GM21619 (cell line): ENCODE results near the gene DNAH1.

ENCODE experiments used
- ATAC-seq: cut with Tn5 transposase; IDR thresholded peaks from one replicate; pipeline ENCODE4 v1.9.1; 2021; ENCODE audit not compliant: unreplicated experiment

Gene DNAH1

GRCh38 chr3:52431459-52432223, 115.5 kb downstream of the DNAH1 start:
- no peak for ATAC-seq

GRCh38 chr3:52432225-52432624, 116.1 kb downstream of the DNAH1 start:
- ATAC-seq: no peak

DNA sequence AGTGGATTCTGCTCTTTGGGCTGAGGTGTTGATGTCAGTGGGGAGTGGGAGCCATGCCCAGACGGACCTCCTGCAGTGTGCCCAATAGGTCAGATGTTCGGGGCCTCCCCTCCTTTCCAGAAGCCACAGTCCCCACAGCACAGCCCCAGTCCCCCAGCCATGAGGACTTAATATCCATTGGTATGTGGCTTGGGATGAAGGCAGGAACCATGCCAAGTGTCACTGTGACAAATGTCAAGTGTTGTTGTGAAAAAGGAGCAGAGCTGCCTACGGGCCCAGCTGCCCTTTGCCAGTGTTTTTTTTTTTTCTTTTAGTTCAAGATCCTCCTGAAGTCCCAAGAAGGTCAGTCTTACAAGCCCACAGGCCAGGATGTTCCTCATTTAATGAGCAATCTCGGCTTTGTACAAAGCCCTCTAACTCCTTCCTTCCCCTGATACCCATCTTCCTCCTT, 116.6 kb downstream of the DNAH1 start:
- ATAC-seq: no peak

DNA sequence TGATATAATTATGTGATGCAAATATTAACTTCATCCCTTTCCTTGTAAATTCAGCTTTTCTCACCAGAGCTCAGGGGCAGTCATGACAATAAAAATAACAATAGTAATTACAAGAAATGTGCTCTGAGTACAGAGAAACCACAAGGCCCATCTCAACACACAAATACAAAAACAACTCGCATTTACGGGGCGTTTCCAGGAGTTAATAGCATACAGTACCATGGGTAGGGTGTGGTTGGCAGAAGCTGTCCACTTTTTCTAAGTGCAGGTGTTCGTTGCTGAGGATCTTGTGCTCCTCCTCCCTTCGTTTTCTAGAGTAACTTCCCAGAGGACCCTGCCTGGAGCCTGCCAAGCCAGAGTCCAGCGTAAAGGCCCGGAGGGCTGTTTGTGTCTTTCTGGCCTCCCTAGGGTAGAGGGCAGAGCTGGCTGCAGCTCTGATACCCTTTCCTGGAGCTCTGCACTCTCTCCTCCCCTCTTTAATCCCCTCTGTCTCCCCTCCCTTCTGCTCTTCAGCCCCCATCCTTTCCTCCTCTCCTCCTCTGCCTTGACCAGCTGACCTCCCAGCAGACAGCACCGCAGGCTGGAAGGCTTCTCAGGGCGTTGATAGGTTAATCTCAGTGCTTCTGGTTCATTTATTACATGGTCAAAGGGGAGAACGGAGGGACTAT, 117.3 kb downstream of the DNAH1 start:
- ATAC-seq: no peak

DNA sequence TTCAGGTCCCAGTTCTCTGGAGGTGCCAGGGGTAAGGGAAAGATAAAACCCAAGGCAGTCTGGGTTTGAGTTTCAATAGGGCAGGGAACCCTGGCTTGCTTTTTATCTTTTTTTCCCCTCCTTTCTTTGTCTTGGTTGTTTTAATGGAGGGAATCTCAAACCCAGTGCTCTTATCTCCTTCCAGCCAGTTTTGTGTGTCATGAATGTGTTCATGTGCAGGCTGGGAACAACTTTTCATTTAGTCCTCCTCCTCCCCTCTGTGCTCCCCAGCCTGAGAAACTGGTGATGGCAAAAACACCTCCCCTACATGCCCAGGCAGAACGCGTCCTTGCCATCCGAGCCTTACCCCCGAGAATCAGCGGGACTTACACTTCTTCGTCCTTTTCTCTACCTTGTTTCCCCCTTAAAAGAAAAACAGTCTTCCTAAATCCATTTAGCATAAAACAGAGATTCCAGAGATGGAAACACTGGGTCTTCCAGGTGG, 117.9 kb downstream of the DNAH1 start:
- ATAC-seq: no peak

DNA sequence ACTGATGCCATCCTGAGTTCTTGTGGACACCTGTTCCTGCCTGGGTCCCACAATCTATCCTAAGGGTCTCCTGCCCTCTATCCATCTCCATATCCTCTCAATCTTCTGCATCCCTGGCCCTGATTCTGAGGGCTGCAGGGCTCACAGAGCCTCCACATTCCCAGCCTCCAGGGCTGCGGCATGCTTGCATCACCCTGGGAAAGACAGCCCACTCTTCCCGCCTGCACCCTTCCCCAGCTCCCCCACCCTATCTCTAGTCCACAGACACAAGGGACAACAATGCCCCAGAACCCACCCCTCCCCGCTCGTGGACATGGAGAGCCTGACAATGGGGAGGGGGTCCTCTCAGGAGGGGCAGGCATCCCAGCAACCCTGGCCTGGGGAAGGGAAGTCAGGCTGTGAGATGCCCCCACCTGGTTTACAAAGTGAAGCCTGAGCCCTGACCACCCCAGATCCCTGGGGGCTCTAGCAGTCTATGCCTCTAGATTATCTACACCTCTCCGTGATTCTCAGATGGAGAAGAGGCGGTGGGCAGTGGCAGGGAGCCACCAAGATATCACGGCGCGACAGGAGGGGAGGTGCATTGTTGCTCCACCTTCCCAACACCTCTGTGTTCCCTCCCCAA, 118.5 kb downstream of the DNAH1 start:
- no peak for ATAC-seq

- ATAC-seq: no peak
These were observed 119.4 kb downstream of the DNAH1 start for GRCh38 chr3:52435246-52436101.

DNA sequence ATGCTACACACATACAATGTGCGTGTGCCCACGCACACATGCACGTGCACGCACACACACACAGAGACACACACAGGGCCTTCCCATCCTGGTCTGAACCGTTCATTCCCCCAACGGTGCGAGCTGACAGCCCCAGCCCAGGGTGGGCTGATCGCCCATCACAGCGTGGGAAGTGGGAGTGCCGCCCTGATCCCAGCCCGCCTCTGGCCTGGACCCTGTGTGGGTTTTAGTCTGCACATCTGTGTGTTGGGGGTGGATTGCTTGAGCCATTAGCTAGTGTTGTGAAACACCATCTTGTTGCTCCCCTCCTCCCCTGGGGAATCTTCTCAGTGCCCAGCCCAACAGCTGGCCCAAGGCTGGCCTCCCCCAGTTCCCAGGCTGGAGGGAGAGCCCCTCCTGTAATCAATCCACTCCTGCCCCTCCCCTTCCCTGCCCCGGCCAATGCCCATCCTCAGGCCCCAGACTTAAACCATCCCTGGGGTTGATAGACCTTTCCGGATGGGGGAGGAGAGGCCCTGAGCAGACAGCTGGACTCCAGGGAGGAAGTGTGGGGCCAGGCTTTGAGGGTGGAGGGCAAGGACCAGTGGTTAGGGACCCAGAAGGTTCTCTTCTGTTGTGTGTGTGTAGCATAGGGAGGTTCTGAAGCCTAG, 120.5 kb downstream of the DNAH1 start:
- ATAC-seq: no peak

GRCh38 chr3:52437326-52438103, 121.4 kb downstream of the DNAH1 start:
- ATAC-seq: no peak

GRCh38 chr3:52438104-52438376, 121.9 kb downstream of the DNAH1 start:
- ATAC-seq: no peak

GRCh38 chr3:52438579-52439425, 122.7 kb downstream of the DNAH1 start:
- no peak for ATAC-seq

DNA sequence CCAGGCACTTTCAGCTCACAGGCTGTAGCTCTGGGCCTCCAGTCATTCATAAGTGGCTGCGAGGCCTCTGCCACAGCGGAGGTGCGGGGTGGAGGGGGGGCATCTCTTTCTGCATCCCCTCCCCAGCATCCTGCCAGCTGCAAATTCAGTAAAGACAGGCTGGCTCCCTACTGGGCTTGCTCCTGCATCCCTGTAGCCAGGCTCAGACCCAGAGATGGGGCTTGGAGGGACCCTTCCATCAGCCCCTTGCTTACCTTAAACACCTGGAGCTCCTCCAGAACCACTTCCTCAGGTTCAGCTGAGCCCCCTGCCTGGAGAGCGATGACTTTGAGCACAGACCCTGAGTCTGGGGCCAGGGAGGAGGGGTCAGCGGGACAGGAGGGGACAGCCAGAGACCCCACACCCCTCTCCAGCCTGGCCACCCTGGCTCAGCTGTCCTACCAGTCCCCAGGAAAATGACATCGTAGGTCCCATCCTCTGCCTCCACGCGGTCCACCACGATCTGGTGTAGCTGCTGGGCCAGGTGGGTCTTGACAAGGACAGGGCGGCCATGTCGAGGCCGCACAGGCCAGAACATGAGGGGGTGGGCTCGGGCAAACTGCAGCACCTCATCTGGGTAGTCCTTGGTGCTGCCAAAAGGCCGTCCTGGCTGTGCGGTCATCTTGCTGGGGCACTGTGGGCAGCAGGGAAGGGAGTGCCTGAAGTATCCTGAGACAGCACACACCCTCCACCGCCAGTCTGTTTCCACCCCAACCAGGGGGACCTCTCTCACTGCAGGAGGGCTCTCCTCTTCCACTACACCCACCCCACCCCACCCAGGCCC, 123.5 kb downstream of the DNAH1 start:
- no peak for ATAC-seq

GRCh38 chr3:52440249-52440551, 124.1 kb downstream of the DNAH1 start:
- no peak for ATAC-seq

- no peak for ATAC-seq
These were observed 124.6 kb downstream of the DNAH1 start for GRCh38 chr3:52440671-52441070.

- no peak for ATAC-seq
These were observed 125.1 kb downstream of the DNAH1 start for GRCh38 chr3:52441091-52441771.

- no peak for ATAC-seq
These were observed 125.7 kb downstream of the DNAH1 start for GRCh38 chr3:52441772-52442332.

DNA sequence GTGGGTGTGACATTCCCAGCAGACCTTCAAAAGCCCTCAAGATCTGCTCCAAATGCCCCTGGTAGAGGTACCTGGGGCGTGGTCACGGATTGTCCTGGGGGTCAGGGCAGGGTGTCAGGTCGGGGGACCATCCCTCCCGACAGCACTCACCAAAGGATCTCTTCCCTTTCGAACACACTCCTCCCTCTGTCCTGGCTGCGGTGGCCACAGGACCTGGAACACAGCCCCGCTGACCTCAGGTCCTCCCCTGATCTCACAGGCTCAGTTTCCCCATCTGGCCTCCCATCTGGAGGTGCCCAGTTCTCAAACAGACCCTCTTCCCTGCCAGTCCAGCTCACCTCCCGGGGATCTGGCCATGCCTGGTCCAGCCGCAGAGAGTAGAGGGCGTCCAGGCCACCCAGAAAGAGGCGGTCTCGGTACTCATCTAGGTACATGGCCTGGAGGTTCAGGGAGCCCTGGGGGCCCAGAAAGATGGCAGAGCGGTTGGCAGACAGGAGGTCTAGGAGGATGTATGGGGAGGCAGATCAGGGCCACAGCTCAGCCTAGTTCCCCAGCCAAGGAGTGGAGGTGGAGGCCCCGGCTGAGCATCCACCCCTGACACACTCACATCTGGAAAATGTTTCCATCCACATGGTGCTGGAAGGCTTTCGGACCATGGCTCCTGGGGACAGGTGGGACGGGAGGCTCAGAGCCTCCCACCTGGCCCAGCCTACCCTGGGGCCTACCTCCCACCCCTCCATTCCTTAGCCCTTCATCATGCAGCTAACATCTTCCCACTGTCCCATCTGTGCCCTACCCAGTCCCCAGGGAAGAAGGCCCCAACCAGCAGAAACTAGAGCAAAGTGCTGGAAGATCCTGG, 126.5 kb downstream of the DNAH1 start:
- no peak for ATAC-seq
